HG03175 (cell line): Measurements from ENCODE around the gene LPAR3.
"Not testable (repeated sequence)": the region's sequence is repeated elsewhere in the genome, so short reads cannot be mapped to it uniquely, and the experiment has no call there.

Experiments used
- ATAC-seq: cut with Tn5 transposase; IDR thresholded peaks from one replicate; pipeline ENCODE4 v1.9.1; 2021; ENCODE audit warnings: mild to moderate bottlenecking, moderate library complexity; ENCODE audit not compliant: unreplicated experiment

The LPAR3 gene

GRCh38 chr1:84892705-84893618 lies at the start of gene LPAR3:
Gene LPAR3 (minus strand): TSS chr1:84893206. CDS start chr1:84866120, 27,086 bp downstream.
- ATAC-seq = no peak

- ATAC-seq = no peak
Measured at GRCh38 chr1:84941843-84942242, 48.8 kb upstream of the LPAR3 start.

GRCh38 chr1:84940481-84940880 lies 47.5 kb upstream of the LPAR3 start:
- ATAC-seq = no peak

- no peak for ATAC-seq
Measured at GRCh38 chr1:84939761-84940160, 46.8 kb upstream of the LPAR3 start.

- no peak for ATAC-seq
Measured at GRCh38 chr1:84939151-84939550, 46.1 kb upstream of the LPAR3 start.

- ATAC-seq = peak; percentile 63
Measured at GRCh38 chr1:84936116-84936810, 43.3 kb upstream of the LPAR3 start.

GRCh38 chr1:84933011-84933611 lies 40.1 kb upstream of the LPAR3 start:
- no peak for ATAC-seq

GRCh38 chr1:84930831-84931230 lies 37.8 kb upstream of the LPAR3 start:
- ATAC-seq = no peak

GRCh38 chr1:84930329-84930728 lies 37.3 kb upstream of the LPAR3 start:
- no peak for ATAC-seq

GRCh38 chr1:84929581-84929980 lies 36.6 kb upstream of the LPAR3 start:
- ATAC-seq = no peak

GRCh38 chr1:84928979-84929378 lies 36.0 kb upstream of the LPAR3 start:
- ATAC-seq = no peak

- ATAC-seq = no peak
Measured at GRCh38 chr1:84923317-84923716, 30.3 kb upstream of the LPAR3 start.

- no peak for ATAC-seq
Measured at GRCh38 chr1:84920159-84920558, 27.2 kb upstream of the LPAR3 start.

GRCh38 chr1:84919461-84919970 lies 26.5 kb upstream of the LPAR3 start:
- ATAC-seq = no peak

GRCh38 chr1:84918726-84919336 lies 25.8 kb upstream of the LPAR3 start:
- ATAC-seq = no peak

- ATAC-seq = no peak
Measured at GRCh38 chr1:84916897-84917296, 23.9 kb upstream of the LPAR3 start.

GRCh38 chr1:84913555-84913892 lies 20.5 kb upstream of the LPAR3 start:
- ATAC-seq = no peak

- no peak for ATAC-seq
Measured at GRCh38 chr1:84912726-84913554, 19.9 kb upstream of the LPAR3 start.

GRCh38 chr1:84908746-84909464 lies 15.9 kb upstream of the LPAR3 start:
- not testable (repeated sequence) for ATAC-seq
